ENCODE measurements around the gene SUSD1.
"Not testable (repeated sequence)": the region's sequence is repeated elsewhere in the genome, so short reads cannot be mapped to it uniquely, and the experiment has no call there.

GRCh38 chr9:112128399-112128798, 46.7 kb downstream of the SUSD1 start:
- TF ChIP-seq, protein P1, sequence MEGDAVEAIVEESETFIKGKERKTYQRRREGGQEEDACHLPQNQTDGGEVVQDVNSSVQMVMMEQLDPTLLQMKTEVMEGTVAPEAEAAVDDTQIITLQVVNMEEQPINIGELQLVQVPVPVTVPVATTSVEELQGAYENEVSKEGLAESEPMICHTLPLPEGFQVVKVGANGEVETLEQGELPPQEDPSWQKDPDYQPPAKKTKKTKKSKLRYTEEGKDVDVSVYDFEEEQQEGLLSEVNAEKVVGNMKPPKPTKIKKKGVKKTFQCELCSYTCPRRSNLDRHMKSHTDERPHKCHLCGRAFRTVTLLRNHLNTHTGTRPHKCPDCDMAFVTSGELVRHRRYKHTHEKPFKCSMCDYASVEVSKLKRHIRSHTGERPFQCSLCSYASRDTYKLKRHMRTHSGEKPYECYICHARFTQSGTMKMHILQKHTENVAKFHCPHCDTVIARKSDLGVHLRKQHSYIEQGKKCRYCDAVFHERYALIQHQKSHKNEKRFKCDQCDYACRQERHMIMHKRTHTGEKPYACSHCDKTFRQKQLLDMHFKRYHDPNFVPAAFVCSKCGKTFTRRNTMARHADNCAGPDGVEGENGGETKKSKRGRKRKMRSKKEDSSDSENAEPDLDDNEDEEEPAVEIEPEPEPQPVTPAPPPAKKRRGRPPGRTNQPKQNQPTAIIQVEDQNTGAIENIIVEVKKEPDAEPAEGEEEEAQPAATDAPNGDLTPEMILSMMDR (IDR thresholded peaks at IDR 0.05 in 8 of 11, conservative IDR thresholded peaks at IDR 0.05 in 3 of 11), result not testable (repeated sequence)
- not testable (repeated sequence) for TF ChIP-seq POLR2AphosphoS5 (IDR thresholded peaks at IDR 0.05)

All from spleen (tissue), 7 donors.